HG03066 (cell line): ENCODE measurements around the gene CMSS1.

ENCODE experiments used
- ATAC-seq: cut with Tn5 transposase; IDR thresholded peaks from one replicate; pipeline ENCODE4 v1.9.1; 2021; ENCODE audit warnings: low read depth; ENCODE audit not compliant: unreplicated experiment

Gene CMSS1

DNA sequence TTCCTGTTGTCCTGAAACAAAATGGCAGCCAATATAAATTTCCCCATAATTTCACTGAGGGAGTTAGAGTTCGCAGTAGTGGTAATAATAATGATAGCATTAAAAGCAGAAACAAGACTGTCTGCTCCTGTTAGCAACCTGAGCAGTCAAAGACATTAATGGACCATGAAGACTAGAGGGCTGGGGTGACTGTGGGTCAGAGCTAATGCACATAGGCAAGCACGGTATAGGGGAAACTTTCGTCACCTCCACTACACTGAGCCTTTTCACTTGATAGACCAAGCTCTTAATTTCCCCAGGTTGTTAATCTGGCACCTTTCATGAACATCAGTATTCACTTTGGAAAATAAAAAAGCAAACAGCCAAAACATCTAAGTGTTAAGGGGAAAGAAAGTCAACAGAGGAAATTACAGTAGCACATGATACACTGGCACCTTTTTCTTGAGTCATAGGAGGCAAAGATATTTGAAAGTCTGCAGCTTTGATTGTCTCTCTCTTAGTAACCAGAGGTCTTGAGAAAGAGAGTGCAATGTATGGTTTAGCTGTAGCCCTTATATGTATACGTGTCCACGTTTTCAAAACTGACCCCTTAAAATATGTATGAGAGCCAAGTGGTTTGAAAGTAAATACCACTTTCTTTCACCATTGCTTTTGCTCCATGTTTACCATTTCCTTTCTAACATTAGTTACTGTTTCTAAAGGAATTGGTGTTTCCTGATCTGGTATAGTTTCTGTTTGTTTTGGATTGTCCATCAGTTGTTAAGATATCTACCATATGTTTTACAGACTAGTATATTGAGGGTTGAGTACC is 191.8 kb downstream of the CMSS1 start:
- ATAC-seq, result no peak

DNA sequence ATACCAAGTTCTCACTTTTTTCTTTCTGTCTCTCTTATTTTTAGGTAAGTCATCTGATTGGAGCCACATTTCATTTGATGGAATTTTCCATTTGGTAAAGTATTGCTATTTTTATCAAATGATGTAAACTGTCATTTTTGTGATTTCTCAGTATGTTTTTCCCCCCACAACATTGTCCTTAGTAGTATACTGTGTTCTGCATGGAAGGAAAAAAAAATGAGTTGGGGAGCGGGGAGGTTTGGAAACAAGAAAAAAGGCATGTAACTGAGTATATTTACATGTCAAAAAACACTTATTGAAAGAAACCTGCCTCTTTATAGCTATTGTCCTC is 192.4 kb downstream of the CMSS1 start:
- ATAC-seq, result no peak

GRCh38 chr3:100018806-100019205 is 201.1 kb downstream of the CMSS1 start:
- ATAC-seq, result no peak

DNA sequence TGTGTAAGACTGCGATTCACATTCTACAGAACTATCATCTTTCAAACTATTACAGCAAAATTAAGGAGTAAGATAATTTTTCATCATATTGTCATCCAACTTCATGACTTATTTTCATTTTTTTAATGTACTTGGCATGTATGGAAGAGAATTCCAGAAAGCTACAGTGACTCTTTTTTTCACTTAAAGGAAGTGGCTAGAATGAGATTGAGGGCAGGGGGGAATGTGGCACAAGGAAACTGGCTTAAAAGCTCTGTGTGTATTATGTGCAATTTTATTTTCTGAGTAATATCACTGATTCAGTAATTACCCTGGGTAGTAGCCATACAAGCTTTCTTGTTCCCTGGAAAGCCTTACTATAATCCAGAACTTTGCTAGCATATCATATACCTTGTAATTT is 202.1 kb downstream of the CMSS1 start:
- ATAC-seq, result no peak

GRCh38 chr3:100020876-100021644 is 203.4 kb downstream of the CMSS1 start:
- no peak for ATAC-seq

GRCh38 chr3:100022506-100022905 is 204.8 kb downstream of the CMSS1 start:
- ATAC-seq, result no peak

DNA sequence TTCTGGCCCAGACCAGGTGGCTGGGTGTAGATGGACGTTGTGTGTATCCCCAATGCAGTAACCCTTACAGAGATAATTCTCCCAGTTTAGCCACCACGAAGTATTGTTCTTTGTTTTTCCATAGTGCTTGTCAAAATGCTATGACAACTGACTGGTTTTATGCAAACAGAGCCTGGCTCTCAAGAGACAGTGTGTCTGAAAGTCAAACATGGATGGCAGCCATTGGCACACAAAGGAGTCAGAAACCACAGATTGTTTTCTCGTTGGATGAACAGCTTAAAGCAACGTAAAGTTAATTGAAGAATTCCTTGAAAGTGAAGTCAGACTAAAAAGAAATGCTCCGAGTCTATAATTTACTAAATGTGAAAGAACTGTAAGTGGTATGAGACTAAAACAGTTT is 205.5 kb downstream of the CMSS1 start:
- no peak for ATAC-seq

DNA sequence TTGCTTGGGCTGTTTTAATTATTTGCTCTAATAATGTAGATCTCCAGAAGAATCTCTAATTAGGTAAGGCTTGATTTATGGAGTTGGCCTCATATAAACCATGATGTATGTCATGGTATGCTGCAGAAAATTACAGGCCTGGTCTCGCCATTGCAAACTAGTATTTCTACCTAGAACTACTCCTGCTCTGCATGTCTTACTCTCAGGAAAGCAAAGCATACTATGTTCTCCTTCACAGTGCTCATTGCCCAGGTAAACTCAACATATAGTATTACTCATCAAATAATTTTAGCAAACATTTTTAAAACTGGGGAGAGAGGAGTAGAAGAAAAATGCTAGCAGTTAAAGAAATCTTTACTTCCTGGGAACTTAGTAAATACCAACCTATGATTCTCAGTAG is 205.9 kb downstream of the CMSS1 start:
- no peak for ATAC-seq

GRCh38 chr3:100024520-100025303 is 207.1 kb downstream of the CMSS1 start:
- ATAC-seq, result no peak

DNA sequence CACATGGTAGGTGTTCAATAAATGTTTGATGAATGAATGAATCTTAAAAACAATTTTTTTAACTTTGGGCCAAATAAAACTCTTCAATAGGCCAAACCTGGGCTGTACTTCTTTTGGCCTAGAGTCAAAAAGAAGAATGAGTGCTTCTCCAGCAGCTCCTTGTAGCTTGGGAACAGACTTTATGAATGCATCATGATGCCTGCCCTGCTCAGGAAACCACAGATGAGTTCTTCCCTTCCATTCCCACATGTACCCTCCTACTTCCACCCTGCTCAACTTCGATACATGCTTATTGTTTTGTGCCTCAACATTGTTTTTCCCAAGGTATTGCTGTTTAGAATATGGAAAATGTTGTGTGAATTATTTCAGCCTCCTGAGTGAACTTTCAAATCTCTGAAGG is 209.7 kb downstream of the CMSS1 start:
- ATAC-seq, result no peak

DNA sequence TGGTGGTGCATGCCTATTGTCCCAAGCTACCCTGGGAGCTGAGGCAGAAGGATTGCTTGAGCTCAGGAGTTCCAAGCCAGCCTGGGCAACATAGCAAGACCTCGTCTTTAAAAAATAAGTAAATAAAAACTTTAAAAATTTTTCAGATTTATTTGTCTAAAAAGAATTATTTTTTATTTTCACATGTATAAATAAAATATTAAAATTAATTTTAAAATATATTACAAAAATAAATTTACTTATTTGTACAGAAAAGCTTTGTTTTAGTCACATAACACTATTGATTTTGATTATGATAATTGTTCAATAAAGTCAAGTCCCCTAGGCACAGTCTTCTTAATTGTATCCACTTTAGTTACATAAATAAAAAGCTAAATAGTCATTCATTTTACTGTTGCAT is 211.4 kb downstream of the CMSS1 start:
- ATAC-seq, result no peak

GRCh38 chr3:100029689-100030088 is 212.0 kb downstream of the CMSS1 start:
- no peak for ATAC-seq

DNA sequence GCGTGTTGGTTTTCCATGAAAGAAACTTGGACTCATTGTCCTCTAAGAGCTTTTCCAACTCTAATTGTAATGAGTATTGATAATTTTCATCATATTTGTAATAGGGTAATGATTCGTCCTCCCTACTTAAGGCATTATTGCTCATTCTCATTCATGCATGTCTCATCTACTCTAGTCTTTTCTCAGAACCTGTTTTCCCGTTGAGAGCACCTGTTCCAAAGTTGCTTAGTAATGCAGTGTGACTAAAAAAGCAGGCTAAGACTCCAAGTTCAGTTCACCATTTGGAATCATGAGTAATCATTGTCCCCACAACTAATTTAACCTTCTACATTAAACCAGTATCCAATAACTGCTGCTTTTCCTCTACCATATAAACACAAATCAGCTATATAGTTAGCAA is 212.7 kb downstream of the CMSS1 start:
- ATAC-seq, result no peak

GRCh38 chr3:100030914-100031425 is 213.3 kb downstream of the CMSS1 start:
- ATAC-seq, result no peak

- ATAC-seq, result no peak
These were observed 214.6 kb downstream of the CMSS1 start for GRCh38 chr3:100032243-100032642.

- ATAC-seq, result no peak
These were observed 215.5 kb downstream of the CMSS1 start for GRCh38 chr3:100033184-100033583.

DNA sequence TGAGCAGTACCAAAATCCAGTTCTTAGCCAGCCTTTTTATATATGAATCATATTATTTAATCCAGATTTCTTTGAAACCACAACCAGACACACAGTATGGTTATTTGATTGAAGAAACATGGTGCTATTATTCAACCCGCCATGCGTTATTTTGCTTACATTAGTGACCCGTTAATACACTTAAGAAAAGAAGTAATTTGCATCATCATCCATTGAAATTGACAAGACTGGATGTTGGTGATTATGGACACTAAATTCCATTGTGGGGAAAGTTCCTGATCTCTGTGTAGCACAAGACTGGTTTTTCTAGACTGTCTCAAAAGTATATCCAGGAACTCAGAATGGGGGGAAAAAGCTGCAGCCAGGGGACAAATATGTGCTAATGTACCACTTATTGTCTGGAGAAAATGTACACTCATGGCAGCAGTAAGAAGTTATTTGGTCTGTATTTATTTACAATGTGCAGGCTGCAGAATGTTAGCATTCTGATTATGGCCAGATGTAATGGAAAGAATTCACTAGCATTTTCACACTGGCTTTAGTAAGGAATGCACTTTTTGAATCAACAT is 216.3 kb downstream of the CMSS1 start:
- no peak for ATAC-seq

- no peak for ATAC-seq
These were observed 221.4 kb downstream of the CMSS1 start for GRCh38 chr3:100039075-100039474.

DNA sequence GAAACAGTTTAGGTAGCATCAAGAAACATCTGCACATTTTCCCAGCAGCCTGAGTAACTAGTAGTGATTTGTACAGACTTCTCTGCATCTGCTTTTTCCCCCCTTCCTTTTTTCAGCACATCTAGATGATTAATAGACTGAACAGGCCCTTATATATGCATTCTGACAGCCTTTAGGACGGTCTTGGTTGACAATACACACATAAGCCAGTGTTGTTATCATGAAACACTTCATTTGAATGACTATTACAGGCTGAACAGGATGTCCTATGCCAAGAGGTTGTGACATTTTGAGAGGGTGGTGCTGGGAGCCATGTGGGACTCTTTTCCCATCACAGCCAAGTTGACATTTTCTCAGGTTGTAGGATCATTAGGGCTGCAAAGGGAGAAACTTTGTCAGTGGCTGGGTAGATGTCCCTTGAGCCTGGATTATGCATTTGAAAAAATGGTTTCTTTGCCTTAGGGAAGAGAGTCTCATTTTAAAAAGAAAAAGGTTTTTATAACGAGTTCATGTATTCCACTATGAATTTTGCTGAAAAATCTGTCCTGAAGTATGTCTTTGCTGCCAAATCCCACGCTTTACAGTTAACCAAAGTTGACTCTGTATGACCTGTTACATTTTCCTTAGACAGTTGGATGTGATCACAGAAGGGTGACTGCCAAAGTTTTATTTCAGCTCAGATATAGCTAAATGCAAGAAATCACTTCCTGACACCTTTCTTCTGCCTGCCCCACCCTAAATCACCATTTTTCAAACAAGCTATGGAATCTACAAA is 223.0 kb downstream of the CMSS1 start:
- ATAC-seq, result no peak

GRCh38 chr3:100041328-100041749 is 223.7 kb downstream of the CMSS1 start:
- ATAC-seq, result no peak
